ENCODE measurements around the gene COL25A1.
"Not testable (repeated sequence)": the region's sequence is repeated elsewhere in the genome, so short reads cannot be mapped to it uniquely, and the experiment has no call there.

Gene COL25A1

GRCh38 chr4:109043286-109043685, 259.2 kb downstream of the COL25A1 start:
- no peak for DNase-seq

- DNase-seq, result no peak
These were observed 260.7 kb downstream of the COL25A1 start for GRCh38 chr4:109041463-109042360.

- no peak for DNase-seq
These were observed 262.0 kb downstream of the COL25A1 start for GRCh38 chr4:109040441-109040840.

- DNase-seq, result no peak
These were observed 265.4 kb downstream of the COL25A1 start for GRCh38 chr4:109037026-109037425.

- no peak for DNase-seq
These were observed 268.5 kb downstream of the COL25A1 start for GRCh38 chr4:109033993-109034392.

- DNase-seq, result no peak
These were observed 269.8 kb downstream of the COL25A1 start for GRCh38 chr4:109032671-109033070.

GRCh38 chr4:109029987-109030386, 272.5 kb downstream of the COL25A1 start:
- no peak for DNase-seq

GRCh38 chr4:109027016-109027500, 275.4 kb downstream of the COL25A1 start:
- no peak for DNase-seq

GRCh38 chr4:109026588-109026987, 275.9 kb downstream of the COL25A1 start:
- DNase-seq, result no peak

GRCh38 chr4:109025471-109026076, 276.9 kb downstream of the COL25A1 start:
- no peak for DNase-seq

- DNase-seq, result no peak
These were observed 279.5 kb downstream of the COL25A1 start for GRCh38 chr4:109022961-109023360.

- not testable (repeated sequence) for DNase-seq
These were observed 280.8 kb downstream of the COL25A1 start for GRCh38 chr4:109021630-109022029.

GRCh38 chr4:109020861-109021260, 281.6 kb downstream of the COL25A1 start:
- DNase-seq, result no peak

- DNase-seq, result no peak
These were observed 286.3 kb downstream of the COL25A1 start for GRCh38 chr4:109016200-109016599.

- DNase-seq, result no peak
These were observed 287.0 kb downstream of the COL25A1 start for GRCh38 chr4:109015413-109015810.

GRCh38 chr4:109014593-109015412, 287.7 kb downstream of the COL25A1 start:
- no peak for DNase-seq

- no peak for DNase-seq
These were observed 290.1 kb downstream of the COL25A1 start for GRCh38 chr4:109012286-109012880.

- DNase-seq, result no peak
These were observed 291.0 kb downstream of the COL25A1 start for GRCh38 chr4:109011241-109012026.

GRCh38 chr4:109010521-109010920, 291.9 kb downstream of the COL25A1 start:
- no peak for DNase-seq

- DNase-seq, result no peak
These were observed 292.5 kb downstream of the COL25A1 start for GRCh38 chr4:109009909-109010308.

- DNase-seq, result no peak
These were observed 294.5 kb downstream of the COL25A1 start for GRCh38 chr4:109007976-109008375.

- DNase-seq, result no peak
These were observed 296.9 kb downstream of the COL25A1 start for GRCh38 chr4:109005523-109005922.

All from NCI-H2029 (cell line).